Measurements from ENCODE around the gene FBXO36.

GRCh38 chr2:229937537-229937936 lies 15.2 kb downstream of the FBXO36 start:
- no peak for TF ChIP-seq CTCF (conservative IDR thresholded peaks at IDR 0.05 in 1 of 2, IDR thresholded peaks at IDR 0.05 in 1 of 2; ENCODE audit: low read depth in 1 of 2, low read length in 2 of 2)
- TF ChIP-seq EZH2 (IDR thresholded peaks at IDR 0.05; ENCODE audit: low read length, missing control alignments), result no peak

All from fibroblast of lung (primary cell).